HepG2 (cell line): ENCODE measurements around the gene CHCT1. TPM values are rescaled to one million over a fixed set of nuclear protein-coding genes. Genes with fewer than 3 reads are reported as not detected.
A peak's percentile ranks its signal among the peaks of the same experiment; 100 is the strongest.

ENCODE experiments used
- ARNT ChIP-seq: fragments of 450-650 bp; IDR thresholded peaks from 2 replicates; pipeline ENCODE4 v1.6.1; 2017
- CHD2 ChIP-seq: IDR thresholded peaks from 2 replicates; pipeline ENCODE4 v1.6.1; 2011; ENCODE audit warnings: low read depth, low read length, improper control_type of control experiment
- CTCF ChIP-seq: sonication (generic); formaldehyde crosslinking; IDR thresholded peaks from 2 replicates; pipeline ENCODE4 v1.5.0; 2020; ENCODE audit warnings: mild to moderate bottlenecking, missing genetic modification reagents, moderate library complexity
- EEA1 ChIP-seq: sonication (generic); formaldehyde crosslinking; IDR thresholded peaks from 2 replicates; pipeline ENCODE4 v1.5.1; 2020; ENCODE audit warnings: mild to moderate bottlenecking, missing genetic modification reagents, borderline replicate concordance
- EP300 ChIP-seq, 3 experiments: sonication (generic) in 1 of 3; formaldehyde crosslinking in 1 of 3; IDR thresholded peaks; 2 replicates each; pipeline versions ENCODE4 v1.5.1 to v1.6.1; 2011 to 2020; ENCODE audit warnings: low read depth in 2 of 3, low read length in 2 of 3, borderline replicate concordance in 1 of 3, improper control_type of control experiment in 1 of 3, mild to moderate bottlenecking in 1 of 3, missing genetic modification reagents in 1 of 3, moderate library complexity in 1 of 3
- ERF ChIP-seq: IDR thresholded peaks from 2 replicates; pipeline ENCODE4 v1.6.1; 2018; ENCODE audit warnings: missing biosample characterization, missing genetic modification reagents
- IKZF1 ChIP-seq: fragments of 450-650 bp; IDR thresholded peaks from 2 replicates; pipeline ENCODE4 v1.7.1; 2016
- KLF9 ChIP-seq: IDR thresholded peaks from 2 replicates; pipeline ENCODE4 v1.6.1; 2016; ENCODE audit warnings: low read depth
- PAWR ChIP-seq: sonication (generic); formaldehyde crosslinking; IDR thresholded peaks from 2 replicates; pipeline ENCODE4 v1.4.0; 2020; ENCODE audit warnings: missing genetic modification reagents, mild to moderate bottlenecking, borderline replicate concordance
- PITX1 ChIP-seq: sonication (generic); formaldehyde crosslinking; IDR thresholded peaks from 2 replicates; pipeline ENCODE4 v1.5.1; 2020; ENCODE audit warnings: mild to moderate bottlenecking, missing genetic modification reagents
- SOX5 ChIP-seq: IDR thresholded peaks from 2 replicates; pipeline ENCODE4 v1.6.1; 2016; ENCODE audit warnings: borderline replicate concordance
- ZFX ChIP-seq: sonication (generic); formaldehyde crosslinking; IDR thresholded peaks from 2 replicates; pipeline ENCODE4 v1.4.0; 2020; ENCODE audit warnings: mild to moderate bottlenecking, low read depth, missing genetic modification reagents, moderate library complexity
- ZFY ChIP-seq: sonication (generic); formaldehyde crosslinking; IDR thresholded peaks from 2 replicates; pipeline ENCODE4 v1.4.0; 2020; ENCODE audit warnings: missing genetic modification reagents
- ZNF496 ChIP-seq: sonication (generic); formaldehyde crosslinking; IDR thresholded peaks from 2 replicates; pipeline ENCODE4 v1.8.1; 2023; ENCODE audit warnings: mild to moderate bottlenecking, moderate library complexity, missing genetic modification reagents; ENCODE audit not compliant: insufficient replicate concordance
- ZNF563 ChIP-seq: sonication (generic); formaldehyde crosslinking; IDR thresholded peaks from 2 replicates; pipeline ENCODE4 v1.8.0; 2022; ENCODE audit warnings: mild to moderate bottlenecking, moderate library complexity, missing genetic modification reagents
- ZNF816 ChIP-seq: sonication (generic); formaldehyde crosslinking; IDR thresholded peaks from 2 replicates; pipeline ENCODE4 v1.8.0; 2022; ENCODE audit warnings: missing genetic modification reagents, mild to moderate bottlenecking, borderline replicate concordance
- ZNF878 ChIP-seq: sonication (generic); formaldehyde crosslinking; IDR thresholded peaks from 2 replicates; pipeline ENCODE4 v1.8.1; 2023; ENCODE audit warnings: mild to moderate bottlenecking, missing genetic modification reagents, moderate library complexity
- polyA plus RNA-seq, 8 experiments: library from polyadenylated mRNA; depleted of rRNA in 3 of 8; stranded (reverse) in 7 of 8; unstranded in 1 of 8; fragments of >200 nt; fragmentation: Illumina TruSeq in 4 of 8; extraction: Trizol in 4 of 8; gene quantifications; 2 replicates each; pipeline versions ENCODE4 v1.2.1 to v1.2.3, GENCODE V29; 2011 to 2016; ENCODE audit warnings: low read depth in 4 of 8, missing spikeins in 1 of 8, mixed read lengths in 1 of 8; ENCODE audit not compliant: insufficient read depth in 1 of 8
- total RNA-seq, 5 experiments: library from RNA; depleted of rRNA; stranded (reverse); fragments of >200 nt; fragmentation: Illumina TruSeq; extraction: Trizol; gene quantifications; 2 replicates each; pipeline ENCODE4 v1.2.3, GENCODE V29; 2016; ENCODE audit warnings: low read depth in 1 of 5
- TF ChIP-seq, protein P1 (sequence below), 2 experiments: fragments of 450-650 bp in 1 of 2; sonication (generic) in 1 of 2; formaldehyde crosslinking in 1 of 2; IDR thresholded peaks; 2 replicates each; pipeline versions ENCODE4 v1.6.1 to v1.8.0; 2016 to 2022; ENCODE audit warnings: antibody characterized with exemption in 1 of 2, mild to moderate bottlenecking in 1 of 2, missing genetic modification reagents in 1 of 2

Gene CHCT1
- total and polyA plus RNA-seq, 2 of the 13 experiments (the other 11 are each of a cell fraction or from before 2014, with no cell fraction given), result not detected

- 0 out of 2 replicates have a peak, but pooled peaks have one; percentile 43 for TF ChIP-seq ZNF816
- TF ChIP-seq ARNT, result no peak
- TF ChIP-seq ZNF878 (CRISPR knock-in tag), result no peak
- TF ChIP-seq ERF, result 0 out of 2 replicates have a peak, but pooled peaks have one; percentile 40
- TF ChIP-seq PAWR (CRISPR knock-in tag), result no peak
- TF ChIP-seq EP300 (IDR thresholded peaks at IDR 0.05; ENCODE audit: low read depth in 2 of 2, low read length in 2 of 2), result no peak
- TF ChIP-seq EP300 (CRISPR knock-in tag; IDR thresholded peaks at IDR 0.05; ENCODE audit: borderline replicate concordance), result no peak
- TF ChIP-seq ZNF496 (CRISPR knock-in tag), result no peak
- TF ChIP-seq ZNF563 (CRISPR knock-in tag), result no peak
- TF ChIP-seq PITX1 (CRISPR knock-in tag), result peak; percentile 54; the same call in 1 of the 2 replicates
- TF ChIP-seq CHD2, result no peak
- TF ChIP-seq KLF9 (CRISPR knock-in tag), result no peak
- TF ChIP-seq IKZF1, result no peak
- peak; percentile 82 for TF ChIP-seq ZFX (CRISPR knock-in tag)
- peak; percentile 68 for TF ChIP-seq ZFY (CRISPR knock-in tag)
- peak; percentile 93 for TF ChIP-seq CTCF (CRISPR knock-in tag)
- TF ChIP-seq, protein P1, sequence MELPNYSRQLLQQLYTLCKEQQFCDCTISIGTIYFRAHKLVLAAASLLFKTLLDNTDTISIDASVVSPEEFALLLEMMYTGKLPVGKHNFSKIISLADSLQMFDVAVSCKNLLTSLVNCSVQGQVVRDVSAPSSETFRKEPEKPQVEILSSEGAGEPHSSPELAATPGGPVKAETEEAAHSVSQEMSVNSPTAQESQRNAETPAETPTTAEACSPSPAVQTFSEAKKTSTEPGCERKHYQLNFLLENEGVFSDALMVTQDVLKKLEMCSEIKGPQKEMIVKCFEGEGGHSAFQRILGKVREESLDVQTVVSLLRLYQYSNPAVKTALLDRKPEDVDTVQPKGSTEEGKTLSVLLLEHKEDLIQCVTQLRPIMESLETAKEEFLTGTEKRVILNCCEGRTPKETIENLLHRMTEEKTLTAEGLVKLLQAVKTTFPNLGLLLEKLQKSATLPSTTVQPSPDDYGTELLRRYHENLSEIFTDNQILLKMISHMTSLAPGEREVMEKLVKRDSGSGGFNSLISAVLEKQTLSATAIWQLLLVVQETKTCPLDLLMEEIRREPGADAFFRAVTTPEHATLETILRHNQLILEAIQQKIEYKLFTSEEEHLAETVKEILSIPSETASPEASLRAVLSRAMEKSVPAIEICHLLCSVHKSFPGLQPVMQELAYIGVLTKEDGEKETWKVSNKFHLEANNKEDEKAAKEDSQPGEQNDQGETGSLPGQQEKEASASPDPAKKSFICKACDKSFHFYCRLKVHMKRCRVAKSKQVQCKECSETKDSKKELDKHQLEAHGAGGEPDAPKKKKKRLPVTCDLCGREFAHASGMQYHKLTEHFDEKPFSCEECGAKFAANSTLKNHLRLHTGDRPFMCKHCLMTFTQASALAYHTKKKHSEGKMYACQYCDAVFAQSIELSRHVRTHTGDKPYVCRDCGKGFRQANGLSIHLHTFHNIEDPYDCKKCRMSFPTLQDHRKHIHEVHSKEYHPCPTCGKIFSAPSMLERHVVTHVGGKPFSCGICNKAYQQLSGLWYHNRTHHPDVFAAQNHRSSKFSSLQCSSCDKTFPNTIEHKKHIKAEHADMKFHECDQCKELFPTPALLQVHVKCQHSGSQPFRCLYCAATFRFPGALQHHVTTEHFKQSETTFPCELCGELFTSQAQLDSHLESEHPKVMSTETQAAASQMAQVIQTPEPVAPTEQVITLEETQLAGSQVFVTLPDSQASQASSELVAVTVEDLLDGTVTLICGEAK (IDR thresholded peaks at IDR 0.05), result no peak
- TF ChIP-seq, protein P1 (CRISPR knock-in tag; IDR thresholded peaks at IDR 0.05), result peak; percentile 54; the same call in 1 of the 2 replicates
- TF ChIP-seq SOX5 (CRISPR knock-in tag), result no peak
- TF ChIP-seq EEA1, result peak; percentile 90; the same call in 1 of the 2 replicates
Measured at GRCh38 chr17:60421273-60422161, 772 bp upstream of the CHCT1 start (continued).
